Endothelial cell of umbilical vein (primary cell): ENCODE measurements around the gene ABHD17A.
A peak's percentile ranks its signal among the peaks of the same experiment; 100 is the strongest.

ENCODE experiments used
- EZH2 ChIP-seq: IDR thresholded peaks from 2 replicates; pipeline ENCODE4 v1.6.1; 2012; ENCODE audit warnings: borderline replicate concordance, low read depth, mild to moderate bottlenecking, moderate library complexity, low read length, inconsistent platforms; ENCODE audit not compliant: severe bottlenecking
- GATA2 ChIP-seq: IDR thresholded peaks from 2 replicates; pipeline ENCODE4 v1.7.0; 2011; ENCODE audit warnings: low read depth, mild to moderate bottlenecking, moderate library complexity, mixed read lengths, low read length; ENCODE audit not compliant: insufficient read length, insufficient read depth
- JUN ChIP-seq: IDR thresholded peaks from 2 replicates; pipeline ENCODE4 v1.6.1; 2011; ENCODE audit warnings: borderline replicate concordance, low read depth; ENCODE audit not compliant: insufficient read length, insufficient read depth
- MYC ChIP-seq: IDR thresholded peaks from one replicate; pipeline ENCODE4 v1.6.1; 2011; ENCODE audit warnings: mild to moderate bottlenecking, low read depth, low read length
- POLR2A ChIP-seq: IDR thresholded peaks from 2 replicates; pipeline ENCODE4 v1.6.1; 2012; ENCODE audit warnings: low read depth, mild to moderate bottlenecking, control low read depth, low read length
- POLR2AphosphoS5 ChIP-seq: IDR thresholded peaks from 2 replicates; pipeline ENCODE4 v1.6.1; 2012; ENCODE audit warnings: low read depth, mild to moderate bottlenecking, control low read depth, low read length, moderate library complexity; ENCODE audit not compliant: insufficient read depth
- TF ChIP-seq, protein P1 (sequence below), 2 donors: IDR thresholded peaks; 1 replicate in 1 of 2; 2 replicates in 1 of 2; pipeline ENCODE4 v1.5.1; 2011; ENCODE audit warnings: low read length in 2 of 2, mild to moderate bottlenecking in 2 of 2, moderate library complexity in 2 of 2, control low read depth in 1 of 2, inconsistent platforms in 1 of 2, low read depth in 1 of 2; ENCODE audit not compliant: insufficient read depth in 1 of 2; ENCODE audit errors: extremely low read depth in 1 of 2
- TF ChIP-seq, protein P2 (sequence below): IDR thresholded peaks from 2 replicates; pipeline ENCODE4 v1.6.1; 2011; ENCODE audit not compliant: insufficient read depth, insufficient read length

DNA sequence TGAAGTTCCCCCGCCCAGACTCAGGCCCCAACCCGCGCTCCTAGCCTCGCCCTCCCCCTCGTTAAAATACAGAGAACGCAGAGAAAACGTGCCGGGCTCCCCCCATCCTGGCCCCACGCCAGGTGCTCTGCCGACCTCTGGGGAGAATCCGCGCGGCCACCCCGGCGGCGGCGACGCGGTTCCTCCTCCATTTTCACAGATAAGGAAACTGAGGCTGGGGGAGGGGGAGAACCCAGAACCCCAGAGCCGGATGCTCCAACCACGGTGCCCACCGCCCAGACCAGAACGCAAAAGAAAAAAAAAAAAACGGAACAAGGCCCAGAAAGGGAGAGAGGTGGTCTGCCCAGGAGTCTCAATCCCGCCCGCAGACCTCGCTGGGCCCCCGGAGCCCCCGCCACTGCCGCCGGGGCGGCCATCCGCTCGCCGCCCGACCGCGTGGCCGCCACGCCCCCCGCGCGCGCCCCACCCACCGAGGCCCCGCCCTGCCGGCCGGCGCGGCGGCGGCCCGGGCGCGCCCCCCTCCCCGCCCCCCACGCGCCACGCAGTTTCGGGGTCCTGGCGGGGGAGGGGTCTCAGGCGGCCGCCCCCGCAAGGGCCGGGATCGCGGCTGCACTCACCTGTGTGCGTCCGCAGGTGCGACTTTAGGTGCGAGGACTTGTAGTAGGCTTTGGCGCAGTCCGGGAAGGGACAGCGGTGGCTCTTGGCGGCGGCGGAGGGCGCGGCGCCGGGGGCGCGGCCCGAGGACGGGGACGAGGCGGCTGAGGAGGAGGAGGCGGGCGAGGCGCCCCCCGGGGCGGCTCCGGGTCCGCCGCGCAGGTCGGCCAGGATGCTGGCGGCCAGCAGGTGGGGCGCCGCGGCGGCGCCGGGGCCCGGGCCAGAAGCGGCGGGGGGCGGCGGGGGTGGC lies 22.6 kb downstream of the ABHD17A start:
- TF ChIP-seq, protein P1, sequence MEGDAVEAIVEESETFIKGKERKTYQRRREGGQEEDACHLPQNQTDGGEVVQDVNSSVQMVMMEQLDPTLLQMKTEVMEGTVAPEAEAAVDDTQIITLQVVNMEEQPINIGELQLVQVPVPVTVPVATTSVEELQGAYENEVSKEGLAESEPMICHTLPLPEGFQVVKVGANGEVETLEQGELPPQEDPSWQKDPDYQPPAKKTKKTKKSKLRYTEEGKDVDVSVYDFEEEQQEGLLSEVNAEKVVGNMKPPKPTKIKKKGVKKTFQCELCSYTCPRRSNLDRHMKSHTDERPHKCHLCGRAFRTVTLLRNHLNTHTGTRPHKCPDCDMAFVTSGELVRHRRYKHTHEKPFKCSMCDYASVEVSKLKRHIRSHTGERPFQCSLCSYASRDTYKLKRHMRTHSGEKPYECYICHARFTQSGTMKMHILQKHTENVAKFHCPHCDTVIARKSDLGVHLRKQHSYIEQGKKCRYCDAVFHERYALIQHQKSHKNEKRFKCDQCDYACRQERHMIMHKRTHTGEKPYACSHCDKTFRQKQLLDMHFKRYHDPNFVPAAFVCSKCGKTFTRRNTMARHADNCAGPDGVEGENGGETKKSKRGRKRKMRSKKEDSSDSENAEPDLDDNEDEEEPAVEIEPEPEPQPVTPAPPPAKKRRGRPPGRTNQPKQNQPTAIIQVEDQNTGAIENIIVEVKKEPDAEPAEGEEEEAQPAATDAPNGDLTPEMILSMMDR (IDR thresholded peaks at IDR 0.05; ENCODE audit: extremely low read depth in 1 of 2, insufficient read depth in 1 of 2, low read depth in 1 of 2, low read length in 2 of 2): no peak
- TF ChIP-seq GATA2 (no peak), POLR2A (no peak), POLR2AphosphoS5 (peak; percentile 7), EZH2 (no peak), MYC (no peak), JUN (no peak)
- TF ChIP-seq, protein P2, sequence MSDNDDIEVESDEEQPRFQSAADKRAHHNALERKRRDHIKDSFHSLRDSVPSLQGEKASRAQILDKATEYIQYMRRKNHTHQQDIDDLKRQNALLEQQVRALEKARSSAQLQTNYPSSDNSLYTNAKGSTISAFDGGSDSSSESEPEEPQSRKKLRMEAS: no peak
